Skeletal muscle satellite cell (primary cell): ENCODE results near the gene CAMTA1.

Experiments used
- H3K27me3 ChIP-seq: 2 replicates; pipeline ENCODE4 v1.7.0; 2013; ENCODE audit warnings: low read length; ENCODE audit not compliant: control insufficient read depth, insufficient read depth
- H3K36me3 ChIP-seq: 2 replicates; pipeline ENCODE4 v1.7.0; 2013; ENCODE audit warnings: mild to moderate bottlenecking, control low read depth, low read length; ENCODE audit not compliant: insufficient read depth
- H3K4me1 ChIP-seq: 2 replicates; pipeline ENCODE4 v1.7.0; 2013; ENCODE audit warnings: low read length; ENCODE audit not compliant: control insufficient read depth, insufficient read depth
- H3K4me2 ChIP-seq: 2 replicates; pipeline ENCODE4 v1.7.0; 2013; ENCODE audit warnings: mild to moderate bottlenecking, low read length
- H3K4me3 ChIP-seq: 2 replicates; pipeline ENCODE4 v1.7.0; 2013; ENCODE audit warnings: low read length
- H3K9ac ChIP-seq: 2 replicates; pipeline ENCODE4 v1.7.0; 2013; ENCODE audit warnings: mild to moderate bottlenecking, low read depth, low read length, moderate library complexity
- H3K9me3 ChIP-seq: replicated peaks from 2 replicates; pipeline ENCODE4 v1.7.0; 2013; ENCODE audit warnings: mild to moderate bottlenecking, control low read depth, low read length

The CAMTA1 gene

GRCh38 chr1:7418442-7419080 is 633.3 kb downstream of the CAMTA1 start:
- Histone ChIP-seq H3K9ac (no peak overlapping the region), H3K36me3 (no peaks in the 10 kb centered on the region), H3K4me3 (no peak overlapping the region), H3K27me3 (no peaks in the 10 kb centered on the region), H3K4me1 (no peaks in the 10 kb centered on the region), H3K9me3 (no peaks in the 10 kb centered on the region), H3K4me2 (no peak overlapping the region)

GRCh38 chr1:7420098-7420445 is 634.8 kb downstream of the CAMTA1 start:
- Histone ChIP-seq H3K9ac (no peak overlapping the region), H3K4me2 (no peak overlapping the region), H3K9me3 (no peaks in the 10 kb centered on the region), H3K4me1 (no peaks in the 10 kb centered on the region), H3K4me3 (no peak overlapping the region), H3K36me3 (no peaks in the 10 kb centered on the region), H3K27me3 (no peaks in the 10 kb centered on the region)

- Histone ChIP-seq H3K4me3 (no peak overlapping the region), H3K9me3 (no peaks in the 10 kb centered on the region), H3K4me1 (no peaks in the 10 kb centered on the region), H3K27me3 (no peaks in the 10 kb centered on the region), H3K4me2 (no peak overlapping the region), H3K9ac (no peak overlapping the region), H3K36me3 (no peaks in the 10 kb centered on the region)
Measured at GRCh38 chr1:7420470-7421100, 635.3 kb downstream of the CAMTA1 start.

GRCh38 chr1:7421471-7422075 is 636.3 kb downstream of the CAMTA1 start:
- H3K9me3 ChIP-seq: no peaks in the 10 kb centered on the region
- no peaks in the 10 kb centered on the region for H3K4me1 ChIP-seq
- no peak overlapping the region for H3K9ac ChIP-seq
- no peaks in the 10 kb centered on the region for H3K36me3 ChIP-seq
- no peak overlapping the region for H3K4me2 ChIP-seq
- H3K4me3 ChIP-seq: no peak overlapping the region
- no peaks in the 10 kb centered on the region for H3K27me3 ChIP-seq

- H3K9ac ChIP-seq: no peak overlapping the region
- H3K4me2 ChIP-seq: no peak overlapping the region
- H3K36me3 ChIP-seq: no peaks in the 10 kb centered on the region
- no peaks in the 10 kb centered on the region for H3K9me3 ChIP-seq
- no peaks in the 10 kb centered on the region for H3K27me3 ChIP-seq
- no peak overlapping the region for H3K4me3 ChIP-seq
- peaks cover 5% of the 10 kb centered on the region for H3K4me1 ChIP-seq
Measured at GRCh38 chr1:7422081-7422480, 636.8 kb downstream of the CAMTA1 start.

- Histone ChIP-seq H3K9ac (no peak overlapping the region), H3K4me3 (no peak overlapping the region), H3K4me1 (peaks cover 7% of the 10 kb centered on the region), H3K27me3 (no peaks in the 10 kb centered on the region), H3K36me3 (no peaks in the 10 kb centered on the region), H3K4me2 (no peak overlapping the region), H3K9me3 (no peaks in the 10 kb centered on the region)
Measured at GRCh38 chr1:7422561-7422960, 637.3 kb downstream of the CAMTA1 start.

- no peak overlapping the region for H3K9ac ChIP-seq
- no peaks in the 10 kb centered on the region for H3K36me3 ChIP-seq
- H3K4me1 ChIP-seq: peaks cover 7% of the 10 kb centered on the region
- no peak overlapping the region for H3K4me2 ChIP-seq
- no peak overlapping the region for H3K4me3 ChIP-seq
- no peaks in the 10 kb centered on the region for H3K9me3 ChIP-seq
- no peaks in the 10 kb centered on the region for H3K27me3 ChIP-seq
Measured at GRCh38 chr1:7422966-7423365, 637.7 kb downstream of the CAMTA1 start.

- peaks cover 7% of the 10 kb centered on the region for H3K4me1 ChIP-seq
- no peaks in the 10 kb centered on the region for H3K27me3 ChIP-seq
- no peak overlapping the region for H3K4me3 ChIP-seq
- no peak overlapping the region for H3K4me2 ChIP-seq
- no peaks in the 10 kb centered on the region for H3K9me3 ChIP-seq
- no peaks in the 10 kb centered on the region for H3K36me3 ChIP-seq
- no peak overlapping the region for H3K9ac ChIP-seq
Measured at GRCh38 chr1:7424352-7424890, 639.2 kb downstream of the CAMTA1 start.

- no peak overlapping the region for H3K4me2 ChIP-seq
- no peak overlapping the region for H3K9ac ChIP-seq
- peaks cover 7% of the 10 kb centered on the region for H3K4me1 ChIP-seq
- H3K27me3 ChIP-seq: no peaks in the 10 kb centered on the region
- no peaks in the 10 kb centered on the region for H3K36me3 ChIP-seq
- H3K4me3 ChIP-seq: no peak overlapping the region
- H3K9me3 ChIP-seq: no peaks in the 10 kb centered on the region
Measured at GRCh38 chr1:7425229-7425628, 640.0 kb downstream of the CAMTA1 start.

GRCh38 chr1:7425771-7426170 is 640.5 kb downstream of the CAMTA1 start:
- Histone ChIP-seq H3K27me3 (no peaks in the 10 kb centered on the region), H3K4me2 (no peak overlapping the region), H3K4me1 (peaks cover 7% of the 10 kb centered on the region), H3K9me3 (no peaks in the 10 kb centered on the region), H3K9ac (no peak overlapping the region), H3K4me3 (no peak overlapping the region), H3K36me3 (no peaks in the 10 kb centered on the region)

- no peaks in the 10 kb centered on the region for H3K27me3 ChIP-seq
- no peaks in the 10 kb centered on the region for H3K9me3 ChIP-seq
- H3K4me3 ChIP-seq: no peak overlapping the region
- no peaks in the 10 kb centered on the region for H3K36me3 ChIP-seq
- no peak overlapping the region for H3K4me2 ChIP-seq
- peaks cover 7% of the 10 kb centered on the region for H3K4me1 ChIP-seq
- H3K9ac ChIP-seq: no peak overlapping the region
Measured at GRCh38 chr1:7426780-7427604, 641.7 kb downstream of the CAMTA1 start.
